ENCODE results near the gene PLGRKT. TPM values are rescaled to one million over a fixed set of nuclear protein-coding genes. Genes with fewer than 3 reads are reported as not detected.

Gene PLGRKT
- total and polyA plus RNA-seq, 2 donors (not counting 3 experiments of a cell fraction or from before 2014, with no cell fraction given) = 3.8 to 21.2 TPM

- Histone ChIP-seq H3K9me1 (replicated peaks; ENCODE audit: control insufficient read depth, extremely low read depth, insufficient read depth, low read length) (no peaks in the 10 kb centered on the region), H3K27me3 (ENCODE audit: control insufficient read depth in 2 of 2, insufficient read depth in 2 of 2, low read length in 2 of 2) (no peaks in the 10 kb centered on the region), H3K9me3 (replicated peaks; ENCODE audit: control insufficient read depth, insufficient read depth, low read length) (no peaks in the 10 kb centered on the region), H3K4me1 (ENCODE audit: control insufficient read depth, extremely low read depth, insufficient read depth, low read length) (peaks cover 1% of the 10 kb centered on the region), H2AFZ (ENCODE audit: low read depth, low read length) (no peak overlapping the region), H3K9ac (replicated peaks; ENCODE audit: extremely low read depth, insufficient read depth, low read length) (no peak overlapping the region), H3K4me2 (ENCODE audit: insufficient read depth, low read length) (no peak overlapping the region), H4K20me1 (replicated peaks; ENCODE audit: control insufficient read depth, extremely low read depth, insufficient read depth, low read length) (no peaks in the 10 kb centered on the region), H3K27ac (ENCODE audit: insufficient read depth, low read depth, low read length) (no peak overlapping the region), H3K4me3 (replicated peaks in 1 of 3; ENCODE audit: insufficient read depth in 1 of 3, low read depth in 1 of 3, low read length in 3 of 3) (no peak overlapping the region), H3K79me2 (ENCODE audit: control insufficient read depth, insufficient read depth, low read length) (no peaks in the 10 kb centered on the region), H3K36me3 (ENCODE audit: control insufficient read depth in 2 of 2, extremely low read depth in 1 of 2, insufficient read depth in 2 of 2, low read length in 2 of 2) (no peaks in the 10 kb centered on the region)
- CTCF ChIA-PET = interaction anchor here (1.2 kb wide), 1 partner anchor 10 kb away, joined by 4 read pairs; no protein-coding TSS in a partner anchor
- no TSS peak for BruUV-seq (replicated peaks)
- FAIRE-seq (no peak), DNase-seq (ENCODE audit: low read depth, low spot score) (no peak)
- dilution Hi-C loops (cut with MboI; ENCODE audit: extremely low pct_ligation_motif_present, low sequenced_read_pairs) (no loop called here), intact Hi-C loops (cut with micrococcal nuclease) (no loop called here)
- no peak for TF ChIP-seq MYC (IDR thresholded peaks at IDR 0.05; ENCODE audit: low read depth, low read length)
- TF ChIP-seq CTCF (IDR thresholded peaks at IDR 0.05; ENCODE audit: extremely low read depth in 1 of 2, insufficient read depth in 1 of 2, low read depth in 1 of 2, low read length in 2 of 2) = no peak
- TF ChIP-seq JUN (IDR thresholded peaks at IDR 0.05; ENCODE audit: borderline replicate concordance, insufficient read depth, insufficient read length, low read depth) = no peak
- TF ChIP-seq EZH2 (IDR thresholded peaks at IDR 0.05; ENCODE audit: borderline replicate concordance, low read depth, low read length, severe bottlenecking) = no peak
- TF ChIP-seq MAX (IDR thresholded peaks at IDR 0.05; ENCODE audit: insufficient read depth, insufficient read length) = no peak
- TF ChIP-seq POLR2AphosphoS5 (IDR thresholded peaks at IDR 0.05; ENCODE audit: insufficient read depth, low read depth, low read length) = no peak
- no peak for TF ChIP-seq FOS (IDR thresholded peaks at IDR 0.05; ENCODE audit: borderline replicate concordance, insufficient read depth, low read length)
- no peak for TF ChIP-seq POLR2A (IDR thresholded peaks at IDR 0.05; ENCODE audit: low read depth, low read length)
- no peak for TF ChIP-seq GATA2 (IDR thresholded peaks at IDR 0.05; ENCODE audit: insufficient read depth, insufficient read length, low read depth, low read length)
- POLR2A ChIA-PET = no interaction called here
Measured at GRCh38 chr9:5388026-5388819, 49.5 kb downstream of the PLGRKT start.

Measured in endothelial cell of umbilical vein (primary cell).